HG03571 (cell line): ENCODE data around the gene ZNRF3.
"Not testable (repeated sequence)": the region's sequence is repeated elsewhere in the genome, so short reads cannot be mapped to it uniquely, and the experiment has no call there.

Source experiments
- ATAC-seq: cut with Tn5 transposase; IDR thresholded peaks from one replicate; pipeline ENCODE4 v1.9.1; 2021; ENCODE audit not compliant: unreplicated experiment

Gene ZNRF3

DNA sequence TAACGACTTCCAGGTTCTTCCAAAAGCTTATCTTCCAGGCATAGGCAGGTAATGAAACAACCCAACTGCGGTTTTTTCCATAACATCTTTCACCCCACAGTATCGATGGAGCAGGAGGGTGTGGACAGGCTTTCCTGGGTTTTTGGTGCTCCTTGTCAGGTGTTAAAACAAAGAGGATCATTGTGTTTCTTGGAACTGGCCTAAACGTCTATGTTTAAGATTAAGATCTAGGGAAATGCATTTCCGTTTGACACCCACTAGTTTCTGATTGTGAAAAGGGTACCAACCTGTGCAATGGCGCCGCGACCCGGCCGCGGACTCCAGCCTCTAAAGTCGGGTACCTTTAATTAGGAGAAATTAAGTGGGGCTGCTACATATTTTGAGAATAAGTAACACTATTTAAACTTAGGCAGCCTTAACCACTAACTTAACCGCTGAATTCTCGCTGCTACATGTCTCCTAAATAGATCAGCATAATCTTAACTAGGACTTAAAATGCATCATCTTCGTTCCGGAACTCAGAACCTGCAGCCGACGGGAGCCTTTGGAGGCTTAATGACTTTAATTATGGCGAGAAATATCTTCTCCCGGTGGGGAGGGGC lies 146.7 kb downstream of the ZNRF3 start:
- no peak for ATAC-seq

DNA sequence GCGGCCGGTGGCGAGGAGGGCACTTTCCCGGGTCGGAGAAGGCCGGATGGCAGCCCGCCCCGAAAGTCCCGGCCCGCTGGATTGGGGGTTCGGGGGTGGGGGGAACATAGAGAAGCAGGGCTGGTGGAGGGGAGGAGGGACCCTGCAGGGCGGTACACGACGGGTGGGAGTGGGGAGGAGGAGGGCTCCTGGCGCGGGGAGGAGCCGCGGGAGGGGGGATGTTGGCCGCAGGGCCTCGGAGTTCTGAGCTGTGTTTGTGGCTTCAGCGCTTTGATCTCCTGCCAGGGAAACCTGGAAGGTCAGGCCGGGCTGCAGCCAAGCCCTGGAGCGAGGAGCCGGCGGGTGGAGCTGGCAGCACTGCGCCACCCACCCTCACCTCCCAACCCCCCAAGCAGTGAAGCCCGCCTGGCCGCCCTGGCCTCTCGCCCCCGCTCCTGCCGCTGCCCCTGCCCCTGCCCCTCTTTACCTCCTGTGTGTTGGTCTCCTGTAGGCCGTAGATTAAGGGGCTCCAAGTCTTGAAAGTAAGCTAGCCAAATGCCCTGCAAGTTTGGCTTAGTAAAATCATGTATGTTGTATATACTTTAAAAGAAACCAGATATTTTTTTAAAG lies 147.3 kb downstream of the ZNRF3 start:
- ATAC-seq = no peak

DNA sequence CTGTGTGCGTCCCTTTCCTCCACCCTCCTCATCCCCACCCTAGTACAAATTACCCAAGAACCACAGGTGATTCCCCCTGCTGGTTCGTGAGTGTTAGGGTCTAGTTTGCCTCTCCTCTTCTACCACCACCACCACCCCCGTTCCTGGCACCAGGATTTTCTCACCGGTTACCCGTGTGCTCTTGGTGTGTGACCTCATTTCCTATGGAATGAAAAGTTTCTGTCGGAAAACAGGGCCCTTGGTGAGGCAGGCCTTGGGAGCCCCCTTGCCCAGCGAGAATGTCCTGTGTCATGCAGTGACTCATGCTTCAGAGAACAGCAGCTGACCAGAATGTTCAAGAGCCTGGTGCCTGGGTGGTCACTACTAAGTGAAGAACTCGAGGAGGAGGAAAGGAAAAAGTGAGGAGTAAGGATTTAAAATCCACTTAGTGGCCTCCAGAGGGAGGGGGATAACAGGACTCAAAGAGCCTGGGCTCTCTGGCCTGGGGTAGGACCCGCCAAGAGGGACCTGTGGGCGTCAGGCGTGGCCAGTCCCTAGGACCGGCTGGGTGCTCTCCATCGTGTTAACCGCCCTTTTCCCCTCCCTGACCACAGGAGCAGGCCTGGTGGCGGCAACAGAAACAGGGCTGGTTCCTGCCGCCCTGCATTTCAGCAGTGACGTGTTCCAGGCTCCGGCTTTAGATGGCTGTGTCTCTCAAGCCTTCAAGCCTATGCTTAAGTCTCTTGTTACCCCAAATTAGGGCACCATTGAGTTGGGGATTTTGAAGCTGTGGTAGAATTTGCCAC lies 148.0 kb downstream of the ZNRF3 start:
- no peak for ATAC-seq

DNA sequence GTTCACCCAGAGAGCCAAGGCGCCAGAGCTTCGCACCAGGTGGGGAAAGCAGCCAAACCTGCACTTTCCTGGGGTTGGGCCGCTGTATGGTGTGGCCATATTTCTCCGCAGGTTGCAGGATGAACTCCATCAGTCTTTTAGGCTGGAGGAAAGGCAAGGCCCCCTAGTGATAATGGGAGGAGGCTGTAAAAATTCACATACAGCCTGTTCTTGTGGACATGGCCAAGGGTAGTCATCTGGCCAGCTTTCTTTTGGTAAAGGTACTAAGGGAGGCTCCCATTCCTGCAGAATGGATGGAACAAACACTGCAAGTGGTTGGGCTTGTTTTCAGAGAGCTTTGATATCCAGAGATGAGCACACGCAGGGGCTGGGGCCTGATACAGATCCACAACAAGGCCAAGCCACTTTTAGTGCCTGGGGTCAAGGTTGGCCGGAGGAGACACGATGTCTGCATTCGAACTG lies 148.7 kb downstream of the ZNRF3 start:
- no peak for ATAC-seq

DNA sequence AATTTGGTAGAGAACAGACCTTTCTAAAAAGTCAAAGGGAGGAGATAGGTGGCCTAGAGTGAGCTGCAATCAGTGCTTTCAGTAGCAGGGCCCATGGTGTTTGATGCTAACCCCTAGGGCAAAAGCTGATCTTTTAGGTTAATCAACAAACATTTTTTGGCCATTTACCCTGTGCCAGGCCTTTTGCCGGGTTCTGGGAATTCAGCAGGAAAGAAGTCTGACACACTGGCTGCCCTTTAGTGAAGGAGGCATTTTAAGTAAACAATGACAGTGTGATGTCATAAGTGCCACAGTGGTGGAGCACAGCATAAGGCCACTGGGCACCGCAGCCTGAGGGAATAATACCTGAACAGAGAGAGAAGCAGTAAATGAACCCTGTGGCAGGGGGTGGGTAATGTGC lies 149.2 kb downstream of the ZNRF3 start:
- ATAC-seq = no peak

DNA sequence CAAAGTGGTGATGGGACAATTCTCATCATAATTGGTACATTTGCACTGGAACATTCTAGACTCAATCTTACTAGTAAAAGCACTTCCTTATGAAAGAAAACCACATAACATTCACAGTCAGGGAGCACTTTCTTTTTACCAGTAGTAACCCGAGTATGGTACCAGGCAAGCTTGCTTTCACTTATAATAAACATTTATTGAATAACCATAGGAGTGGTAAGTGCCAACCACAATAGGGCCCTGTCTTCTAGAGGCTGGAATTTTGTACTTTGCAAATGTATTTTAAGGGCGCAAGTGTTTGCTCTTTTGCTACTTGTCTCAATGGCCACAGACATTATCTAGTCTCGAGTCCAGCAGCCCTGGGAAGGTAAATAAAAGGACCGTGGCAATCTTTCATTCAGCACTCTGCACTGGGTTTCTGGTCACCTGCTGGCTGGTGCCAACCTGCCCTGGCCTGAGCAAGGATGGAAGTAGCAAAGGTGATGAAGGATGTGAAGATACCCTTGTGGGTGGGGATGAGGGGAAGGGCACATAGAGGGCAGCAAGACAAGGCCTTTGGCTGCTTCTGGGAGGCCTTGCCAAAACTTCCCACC lies 154.1 kb downstream of the ZNRF3 start:
- no peak for ATAC-seq

DNA sequence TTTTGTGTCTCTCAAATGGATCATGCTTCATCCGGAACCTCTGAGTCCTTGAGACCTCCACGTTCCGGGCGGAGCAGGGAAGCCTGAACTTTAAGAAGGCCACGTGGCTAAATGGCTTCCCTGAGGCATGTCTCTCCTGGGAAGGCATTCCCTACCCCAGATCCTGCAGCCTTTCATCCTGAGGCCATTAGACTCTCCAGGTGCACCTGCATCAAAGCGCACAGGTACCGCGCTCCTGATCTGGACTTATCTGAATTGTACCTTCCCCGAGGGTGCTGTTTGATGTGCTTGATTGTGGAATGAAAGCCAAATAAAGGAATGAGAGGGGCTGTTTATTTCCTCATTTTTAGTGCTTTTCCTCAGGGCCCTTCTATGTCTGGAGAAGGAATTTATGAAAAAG lies 155.8 kb downstream of the ZNRF3 start:
- ATAC-seq = no peak

DNA sequence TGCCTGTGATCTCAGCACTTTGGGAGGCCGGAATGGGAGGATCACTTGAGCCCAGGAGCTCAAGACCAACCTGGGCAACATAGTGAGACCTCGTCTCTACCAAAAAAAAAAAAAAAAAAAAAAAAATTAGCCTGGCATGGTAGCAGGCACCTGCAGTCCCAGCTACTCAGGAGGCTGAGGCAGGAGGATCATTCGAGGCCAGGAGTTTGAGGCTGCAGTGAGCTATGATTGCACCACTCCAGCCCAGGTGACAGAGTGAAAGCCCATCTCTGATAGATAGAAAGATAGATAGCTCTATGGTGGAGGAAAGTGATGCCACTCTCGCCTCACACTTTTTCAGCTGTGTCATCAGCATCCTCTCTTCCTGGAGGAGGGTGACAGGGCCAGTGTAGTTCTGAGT lies 156.3 kb downstream of the ZNRF3 start:
- ATAC-seq = not testable (repeated sequence)

DNA sequence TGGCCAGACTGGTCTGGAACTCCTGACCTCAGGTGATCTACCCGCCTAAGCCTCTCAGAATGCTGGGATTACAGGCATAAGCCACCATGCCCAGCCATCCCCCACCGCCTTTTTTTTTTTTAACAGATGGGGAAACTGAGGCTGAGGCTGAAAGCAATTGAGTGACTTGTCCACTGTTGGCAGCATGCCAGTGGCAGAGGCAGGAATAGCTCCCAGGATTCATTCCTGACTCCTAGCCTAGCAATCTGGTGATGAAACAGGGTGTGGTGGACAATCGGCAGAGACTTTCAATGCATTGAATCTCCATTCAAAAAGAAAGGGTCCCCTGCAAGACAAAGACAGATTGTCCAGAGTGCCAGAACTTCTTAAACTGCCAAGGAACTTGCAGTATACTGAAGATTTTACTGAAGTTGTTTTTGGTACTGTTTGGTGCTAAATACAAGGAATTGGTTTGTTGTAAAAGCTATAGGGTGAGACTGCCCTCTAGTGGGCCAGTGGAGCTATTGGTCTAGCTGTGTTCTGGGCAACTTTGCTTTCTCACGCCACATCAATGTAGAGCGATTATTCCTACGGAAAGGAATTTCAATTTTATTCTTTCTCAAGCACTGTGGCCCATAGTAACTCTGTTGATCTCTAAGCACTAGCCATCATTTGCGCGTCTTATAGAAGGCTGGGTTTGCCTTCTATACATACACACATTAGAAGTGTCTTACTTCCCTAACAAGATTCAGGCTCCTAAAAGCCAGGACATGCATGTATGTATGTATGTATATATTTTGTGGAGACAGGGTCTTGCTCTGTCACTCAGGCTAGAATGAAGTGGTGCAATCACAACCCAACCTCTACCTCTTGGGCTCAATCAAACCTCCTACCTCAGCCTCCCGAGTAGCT lies 157.3 kb downstream of the ZNRF3 start:
- no peak for ATAC-seq

DNA sequence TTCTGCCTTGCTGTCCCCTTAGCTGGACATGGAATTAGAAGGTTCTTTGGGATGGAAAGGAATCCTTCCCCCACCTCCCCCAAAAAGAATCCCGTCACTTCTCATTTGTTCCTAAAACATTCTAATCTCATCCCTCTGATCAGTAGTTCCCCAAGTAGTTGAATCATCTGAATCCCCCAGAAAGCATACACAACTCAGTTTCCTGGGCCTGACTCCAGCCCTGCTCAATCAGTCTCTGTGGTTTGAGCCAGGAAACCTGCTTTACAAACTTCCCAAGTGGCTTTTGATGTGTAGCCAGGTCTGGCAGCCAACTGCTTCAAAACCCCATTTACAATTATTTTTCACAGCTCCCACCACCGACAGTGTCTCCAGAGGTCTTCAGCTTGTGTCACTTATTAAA lies 158.0 kb downstream of the ZNRF3 start:
- ATAC-seq = no peak

DNA sequence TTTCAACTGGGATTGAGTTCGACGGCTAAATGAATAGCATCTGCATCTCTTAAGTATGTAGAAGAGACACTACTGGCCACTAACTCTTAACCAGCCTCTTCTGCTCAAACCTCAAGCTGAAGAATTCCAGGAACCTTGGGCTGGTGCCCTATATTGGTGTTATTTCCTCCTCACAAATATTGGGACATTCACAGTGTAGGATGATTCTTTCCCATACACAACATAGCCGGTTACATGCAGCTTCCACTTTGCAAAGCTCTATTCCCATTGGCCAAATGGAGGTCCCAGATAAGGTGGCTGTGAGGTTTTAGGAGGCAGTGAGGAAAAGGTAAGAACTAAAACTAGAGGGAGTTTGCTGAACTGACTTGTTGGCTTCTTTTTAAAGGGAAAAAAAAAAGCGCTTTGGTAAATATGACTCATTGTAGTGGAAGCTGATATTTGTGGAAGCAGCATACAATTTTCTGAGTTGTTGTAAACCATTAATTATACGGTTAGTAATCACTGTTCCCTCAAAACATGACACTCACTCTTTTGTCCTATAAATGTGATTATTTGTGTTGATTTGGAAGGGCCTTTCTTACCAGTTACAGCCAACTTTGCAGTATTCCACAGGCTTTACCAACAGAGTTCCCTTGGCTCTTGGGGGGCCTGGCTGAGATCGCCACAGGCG lies 160.7 kb downstream of the ZNRF3 start:
- no peak for ATAC-seq

DNA sequence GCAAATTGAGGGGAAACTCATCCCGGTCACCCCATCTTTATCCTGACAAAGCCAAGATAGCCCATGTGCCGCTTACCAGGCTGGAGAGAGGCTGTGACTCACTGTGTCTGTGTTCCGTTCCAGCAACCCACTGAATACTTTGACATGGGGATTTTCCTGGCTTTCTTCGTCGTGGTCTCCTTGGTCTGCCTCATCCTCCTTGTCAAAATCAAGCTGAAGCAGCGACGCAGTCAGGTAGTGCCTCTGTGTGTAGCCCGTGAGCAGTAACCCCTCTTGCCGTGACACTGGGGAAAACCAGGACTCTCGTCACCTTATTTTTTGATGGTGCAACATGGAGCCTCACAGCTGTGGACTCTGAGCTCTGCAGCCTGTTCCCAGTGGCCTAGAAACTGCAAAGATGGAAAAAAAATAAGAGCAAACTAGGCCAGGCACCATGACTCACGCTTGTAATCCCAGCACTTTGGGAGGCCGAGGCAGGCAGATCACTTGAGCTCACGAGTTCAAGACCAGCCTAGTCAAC lies 161.3 kb downstream of the ZNRF3 start:
- ATAC-seq = no peak

DNA sequence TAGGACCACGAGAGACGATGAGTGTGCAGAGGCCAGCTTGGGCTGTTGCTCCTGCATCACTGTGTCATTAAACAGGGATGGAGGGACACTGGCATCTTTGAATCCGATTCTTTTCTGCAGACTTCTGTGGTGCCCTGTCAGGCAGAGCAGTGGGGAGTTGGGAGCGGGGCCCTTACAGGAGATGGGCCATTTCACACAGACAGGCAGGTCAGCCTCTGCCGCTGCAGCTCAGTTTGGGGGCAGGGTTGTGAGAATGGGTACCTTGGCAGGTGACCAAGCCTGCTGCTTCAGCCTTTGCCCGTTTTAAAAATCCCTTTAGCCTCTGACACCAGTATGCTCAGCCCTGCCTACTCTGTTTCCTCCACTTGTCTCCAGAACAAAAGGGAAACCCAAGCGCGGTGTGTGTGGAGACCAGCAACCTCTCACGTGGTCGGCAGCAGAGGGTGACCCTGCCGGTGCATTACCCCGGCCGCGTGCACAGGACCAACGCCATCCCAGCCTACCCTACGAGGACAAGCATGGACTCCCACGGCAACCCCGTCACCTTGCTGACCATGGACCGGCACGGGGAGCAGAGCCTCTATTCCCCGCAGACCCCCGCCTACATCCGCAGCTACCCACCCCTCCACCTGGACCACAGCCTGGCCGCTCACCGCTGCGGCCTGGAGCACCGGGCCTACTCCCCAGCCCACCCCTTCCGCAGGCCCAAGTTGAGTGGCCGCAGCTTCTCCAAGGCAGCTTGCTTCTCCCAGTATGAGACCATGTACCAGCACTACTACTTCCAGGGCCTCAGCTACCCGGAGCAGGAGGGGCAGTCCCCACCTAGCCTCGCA lies 165.7 kb downstream of the ZNRF3 start:
- no peak for ATAC-seq

DNA sequence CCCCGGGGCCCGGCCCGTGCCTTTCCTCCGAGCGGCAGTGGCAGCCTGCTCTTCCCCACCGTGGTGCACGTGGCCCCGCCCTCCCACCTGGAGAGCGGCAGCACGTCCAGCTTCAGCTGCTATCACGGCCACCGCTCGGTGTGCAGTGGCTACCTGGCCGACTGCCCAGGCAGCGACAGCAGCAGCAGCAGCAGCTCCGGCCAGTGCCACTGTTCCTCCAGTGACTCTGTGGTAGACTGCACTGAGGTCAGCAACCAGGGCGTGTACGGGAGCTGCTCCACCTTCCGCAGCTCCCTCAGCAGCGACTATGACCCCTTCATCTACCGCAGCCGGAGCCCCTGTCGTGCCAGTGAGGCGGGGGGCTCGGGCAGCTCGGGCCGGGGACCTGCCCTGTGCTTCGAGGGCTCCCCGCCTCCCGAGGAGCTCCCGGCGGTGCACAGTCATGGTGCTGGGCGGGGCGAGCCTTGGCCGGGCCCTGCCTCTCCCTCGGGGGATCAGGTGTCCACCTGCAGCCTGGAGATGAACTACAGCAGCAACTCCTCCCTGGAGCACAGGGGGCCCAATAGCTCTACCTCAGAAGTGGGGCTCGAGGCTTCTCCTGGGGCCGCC lies 166.4 kb downstream of the ZNRF3 start:
- no peak for ATAC-seq

DNA sequence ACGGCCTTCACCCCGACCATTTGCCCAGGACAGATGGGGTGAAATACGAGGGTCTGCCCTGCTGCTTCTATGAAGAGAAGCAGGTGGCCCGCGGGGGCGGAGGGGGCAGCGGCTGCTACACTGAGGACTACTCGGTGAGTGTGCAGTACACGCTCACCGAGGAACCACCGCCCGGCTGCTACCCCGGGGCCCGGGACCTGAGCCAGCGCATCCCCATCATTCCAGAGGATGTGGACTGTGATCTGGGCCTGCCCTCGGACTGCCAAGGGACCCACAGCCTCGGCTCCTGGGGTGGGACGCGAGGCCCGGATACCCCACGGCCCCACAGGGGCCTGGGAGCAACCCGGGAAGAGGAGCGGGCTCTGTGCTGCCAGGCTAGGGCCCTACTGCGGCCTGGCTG lies 167.1 kb downstream of the ZNRF3 start:
- ATAC-seq = no peak

DNA sequence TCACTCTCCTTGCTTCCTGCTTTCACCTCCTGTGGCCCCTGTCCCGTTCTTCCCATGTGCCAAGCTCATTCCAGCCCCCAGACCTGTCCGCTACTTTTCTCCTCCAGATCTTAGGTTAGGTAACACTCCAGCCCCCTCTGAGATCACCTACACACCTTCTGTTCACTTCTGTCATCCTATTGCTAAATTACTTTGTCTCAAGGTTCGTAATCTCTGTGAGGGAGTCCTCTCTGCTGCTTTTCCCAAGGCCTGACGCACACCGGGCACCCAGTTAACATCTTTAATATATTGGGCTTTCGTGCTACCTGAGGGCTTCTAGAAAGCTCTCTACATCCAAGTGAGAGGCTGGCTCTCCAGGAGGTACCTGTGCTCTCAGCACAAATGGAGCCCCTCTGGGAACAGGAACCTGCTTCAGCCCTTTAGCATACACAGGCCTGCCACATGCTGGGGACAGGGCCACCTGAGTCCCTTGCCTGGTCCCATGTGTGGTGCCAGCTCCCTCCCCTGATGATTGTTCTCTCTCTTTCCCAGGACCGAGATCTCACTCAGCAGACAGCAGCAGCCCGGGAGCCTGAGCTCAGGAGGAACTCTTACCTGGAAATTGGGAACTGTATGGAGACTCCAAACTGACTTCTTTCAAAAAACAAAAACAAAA lies 169.8 kb downstream of the ZNRF3 start:
- ATAC-seq = no peak

DNA sequence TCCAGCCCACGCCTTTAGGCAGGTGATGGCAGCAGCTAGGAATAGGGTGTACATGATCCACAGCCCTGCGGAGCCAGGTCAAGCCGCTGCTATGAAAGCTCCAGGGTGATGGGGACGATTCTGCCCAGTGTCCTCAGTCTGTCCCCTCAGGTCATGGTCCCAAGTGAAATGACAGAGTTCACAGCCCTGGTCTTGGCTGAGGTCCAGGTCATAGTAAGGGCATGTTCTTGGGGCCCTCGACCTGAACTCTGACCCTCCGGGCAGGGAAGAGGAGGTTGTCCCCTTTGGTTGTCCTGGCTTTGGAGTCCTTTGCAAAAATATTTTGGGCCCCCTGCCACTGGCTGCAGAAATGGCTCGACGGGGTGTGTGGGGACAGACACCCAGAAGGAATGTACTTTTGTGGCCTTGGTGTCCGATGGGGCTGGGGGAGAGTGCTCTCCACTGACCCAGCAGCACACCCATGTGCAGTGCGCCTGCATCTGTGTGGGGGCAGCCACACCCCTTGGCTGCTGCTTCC lies 170.9 kb downstream of the ZNRF3 start:
- ATAC-seq = no peak

DNA sequence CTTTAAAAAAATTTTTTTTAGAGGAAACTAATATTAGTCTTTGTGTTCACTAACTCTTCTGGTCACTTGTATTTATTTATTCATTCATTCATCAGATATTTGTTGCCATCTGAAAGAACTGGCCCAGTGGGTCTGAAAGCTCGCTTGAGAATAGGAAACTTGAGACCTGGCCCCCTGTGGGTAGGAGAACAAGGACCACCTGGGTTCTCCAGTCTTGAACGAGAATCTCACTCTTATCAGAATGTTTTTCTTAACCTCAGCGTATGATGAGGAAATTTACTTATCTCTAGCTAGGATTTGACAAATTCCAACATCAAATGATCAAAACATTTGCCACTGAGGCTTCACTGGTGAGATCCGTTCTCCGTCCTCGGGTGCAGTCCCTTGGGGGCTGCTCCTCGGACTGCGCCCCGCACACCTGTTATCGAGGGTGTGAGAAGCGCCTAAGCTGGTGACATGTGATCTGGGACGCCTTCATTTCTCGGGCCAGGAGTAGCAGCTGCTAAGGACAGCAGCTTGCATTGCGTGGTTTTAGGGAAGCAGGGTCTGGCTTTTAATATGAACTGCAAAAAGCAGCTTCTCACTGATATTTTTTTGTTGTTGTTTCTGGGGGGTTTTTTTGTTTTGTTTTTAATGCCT lies 171.9 kb downstream of the ZNRF3 start:
- no peak for ATAC-seq
